Cardiac fibroblast (primary cell): ENCODE results near the gene GIT2.

Source experiments
- DNase-seq, 2 donors: peaks; one replicate each; pipeline versions ENCODE4 v3.0.0 to v3.0.0-alpha.2; 2010; ENCODE audit warnings: low read depth in 2 of 2
- H3K4me3 ChIP-seq, 2 donors: replicated peaks in 1 of 2; 1 replicate in 1 of 2; 2 replicates in 1 of 2; pipeline ENCODE4 v1.5.1; 2011; ENCODE audit warnings: low read depth in 2 of 2, low read length in 2 of 2, mild to moderate bottlenecking in 2 of 2, moderate library complexity in 1 of 2
- TF ChIP-seq, protein P1 (sequence below): IDR thresholded peaks from one replicate; pipeline ENCODE4 v1.5.1; 2011; ENCODE audit warnings: low read depth, mild to moderate bottlenecking, low read length, inconsistent platforms

Gene GIT2

DNA sequence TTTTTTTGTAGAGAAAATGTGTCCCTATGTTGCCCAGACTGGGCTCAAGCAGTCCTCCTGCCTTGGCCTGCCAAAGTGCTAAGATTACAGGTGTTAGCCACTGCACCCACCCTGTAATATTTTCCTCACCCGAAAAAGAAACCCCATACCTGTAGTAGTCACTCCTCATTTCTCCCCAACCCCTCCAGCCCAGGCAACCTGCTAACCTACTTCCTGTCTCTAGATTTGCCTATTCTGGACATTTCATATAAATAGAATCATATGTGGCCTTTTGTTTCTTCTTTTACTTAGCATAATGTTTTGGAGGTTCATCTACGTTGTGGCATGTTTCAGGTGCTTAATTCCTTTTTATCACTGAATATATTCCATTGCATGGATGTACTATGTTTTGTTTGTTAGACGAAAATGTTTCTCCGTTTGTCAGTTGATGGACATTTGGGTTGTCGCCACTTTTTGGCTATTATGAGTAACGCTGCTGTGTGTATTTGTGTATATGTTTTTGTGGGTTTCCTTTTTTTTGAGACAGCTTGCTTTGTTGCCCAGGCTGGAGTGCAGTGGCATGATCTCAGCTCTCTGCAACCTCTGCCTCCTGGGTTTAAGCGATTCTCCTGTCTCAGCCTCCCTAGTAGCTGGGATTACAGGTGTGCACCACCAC lies 9.3 kb upstream of the GIT2 start:
- DNase-seq = no peak
- H3K4me3 ChIP-seq = no peak overlapping the region
- TF ChIP-seq, protein P1, sequence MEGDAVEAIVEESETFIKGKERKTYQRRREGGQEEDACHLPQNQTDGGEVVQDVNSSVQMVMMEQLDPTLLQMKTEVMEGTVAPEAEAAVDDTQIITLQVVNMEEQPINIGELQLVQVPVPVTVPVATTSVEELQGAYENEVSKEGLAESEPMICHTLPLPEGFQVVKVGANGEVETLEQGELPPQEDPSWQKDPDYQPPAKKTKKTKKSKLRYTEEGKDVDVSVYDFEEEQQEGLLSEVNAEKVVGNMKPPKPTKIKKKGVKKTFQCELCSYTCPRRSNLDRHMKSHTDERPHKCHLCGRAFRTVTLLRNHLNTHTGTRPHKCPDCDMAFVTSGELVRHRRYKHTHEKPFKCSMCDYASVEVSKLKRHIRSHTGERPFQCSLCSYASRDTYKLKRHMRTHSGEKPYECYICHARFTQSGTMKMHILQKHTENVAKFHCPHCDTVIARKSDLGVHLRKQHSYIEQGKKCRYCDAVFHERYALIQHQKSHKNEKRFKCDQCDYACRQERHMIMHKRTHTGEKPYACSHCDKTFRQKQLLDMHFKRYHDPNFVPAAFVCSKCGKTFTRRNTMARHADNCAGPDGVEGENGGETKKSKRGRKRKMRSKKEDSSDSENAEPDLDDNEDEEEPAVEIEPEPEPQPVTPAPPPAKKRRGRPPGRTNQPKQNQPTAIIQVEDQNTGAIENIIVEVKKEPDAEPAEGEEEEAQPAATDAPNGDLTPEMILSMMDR = no peak

DNA sequence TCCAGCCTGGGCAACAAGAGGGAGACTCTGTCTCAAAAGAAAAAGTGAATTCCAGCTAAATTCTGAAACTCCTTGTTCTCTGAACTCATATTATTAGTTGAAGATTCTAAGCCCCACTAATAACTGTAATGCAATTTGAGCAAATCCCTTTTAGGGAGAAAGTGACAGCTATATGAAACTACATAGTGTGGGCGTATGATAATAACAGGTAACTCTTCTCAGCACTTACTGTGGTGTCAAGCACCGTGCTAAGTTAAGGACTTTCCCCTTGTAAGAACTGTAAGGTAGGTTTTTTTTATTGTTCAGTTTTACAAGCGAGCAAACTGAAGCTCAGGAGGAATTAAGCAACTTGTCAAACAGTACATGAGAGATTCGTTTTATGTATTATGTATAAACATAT lies 8.4 kb upstream of the GIT2 start:
- TF ChIP-seq, protein P1 = no peak
- no peak overlapping the region for H3K4me3 ChIP-seq
- DNase-seq = no peak

DNA sequence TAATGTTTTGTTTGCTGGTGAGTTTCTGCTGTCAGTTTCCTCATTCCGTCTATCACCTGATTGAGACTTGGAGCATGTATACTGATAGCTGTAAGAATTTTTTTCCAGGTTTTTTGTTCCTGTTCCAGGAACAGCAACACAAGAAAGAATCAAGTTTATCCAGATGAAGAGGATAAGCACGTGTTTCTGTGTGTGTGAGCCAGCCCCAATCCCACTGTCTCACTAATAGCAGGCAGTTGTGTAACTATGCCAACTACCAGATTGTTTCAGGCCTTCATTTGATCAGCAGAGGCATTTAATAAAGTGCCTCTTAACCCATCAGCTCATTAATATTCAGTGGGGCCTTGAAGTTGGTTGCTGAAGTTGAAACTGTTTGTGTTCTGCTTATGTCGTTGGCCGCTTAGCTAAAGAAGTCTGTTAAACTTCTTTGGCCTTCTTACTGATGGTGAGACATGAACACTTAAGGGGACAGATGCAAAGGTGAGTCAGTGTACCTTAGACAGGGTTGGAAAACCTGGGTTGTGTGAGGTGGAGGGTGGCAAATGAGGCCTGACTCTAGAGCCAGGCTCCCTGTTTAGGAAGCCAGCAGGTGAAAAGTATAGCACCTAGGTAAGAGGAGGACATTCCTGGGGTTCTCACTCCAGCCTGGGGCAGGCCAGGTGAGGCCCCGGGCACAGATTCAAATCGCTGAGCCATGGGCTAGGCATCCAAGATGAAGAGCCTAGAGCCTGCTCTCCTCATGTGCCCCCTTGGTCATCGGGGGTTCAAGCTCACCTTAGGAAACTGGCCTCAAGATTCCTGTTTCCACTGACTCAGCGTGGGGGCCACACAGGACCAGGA lies 6.7 kb upstream of the GIT2 start:
- DNase-seq = no peak
- no peak overlapping the region for H3K4me3 ChIP-seq
- TF ChIP-seq, protein P1 = no peak

DNA sequence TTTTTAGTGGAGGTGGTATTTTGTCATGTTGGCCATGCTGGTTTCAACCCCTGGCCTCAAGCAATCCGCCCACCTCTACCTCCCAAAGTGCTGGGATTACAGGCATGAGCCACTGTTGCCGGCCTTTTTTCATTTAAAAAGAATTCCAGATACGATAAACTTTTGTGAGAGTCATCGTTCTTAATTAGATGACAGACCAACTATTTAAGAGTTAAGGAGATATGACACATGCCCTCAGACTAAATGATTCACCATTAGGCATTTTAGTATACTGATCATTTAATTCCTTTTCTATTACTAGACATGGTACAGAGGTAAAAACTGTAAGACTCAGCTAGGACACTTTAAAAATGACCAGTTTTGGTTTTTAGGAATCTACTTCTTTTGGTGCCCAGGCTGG lies 5.4 kb upstream of the GIT2 start:
- no peak overlapping the region for H3K4me3 ChIP-seq
- TF ChIP-seq, protein P1 = no peak

DNA sequence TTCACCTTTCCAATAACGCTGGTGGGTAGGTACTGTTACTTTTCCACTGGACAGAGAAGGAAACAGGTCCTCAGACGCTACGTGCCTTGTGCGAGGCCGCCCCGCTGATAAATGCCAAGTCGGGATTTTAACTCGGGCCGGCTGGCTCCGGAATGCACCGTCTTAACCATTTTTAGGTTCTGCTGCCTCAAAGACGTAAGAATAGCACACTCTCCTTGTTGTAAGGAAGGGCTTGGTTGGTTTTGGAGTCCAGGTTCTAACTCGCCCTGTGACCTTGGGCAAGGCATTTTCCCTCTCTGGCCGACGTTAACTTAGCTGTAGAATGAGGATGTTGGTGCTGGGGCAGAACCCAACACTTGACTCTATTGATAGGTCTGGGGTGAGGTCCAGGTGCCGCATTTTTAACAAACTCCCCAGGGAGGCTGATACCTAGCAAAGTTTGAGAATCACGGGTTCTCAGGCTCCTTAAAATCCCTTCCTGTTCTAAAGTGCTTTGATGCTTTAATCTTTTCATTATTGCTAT lies 3.9 kb upstream of the GIT2 start:
- peak; percentile 53 to 65 for DNase-seq
- peak overlapping the region; percentile 81 to 89 for H3K4me3 ChIP-seq
- TF ChIP-seq, protein P1 = no peak

More for the DNA sequence above, 5.4 kb upstream of the GIT2 start:
- DNase-seq = peak in 1 of 2 donors; percentile 84

DNA sequence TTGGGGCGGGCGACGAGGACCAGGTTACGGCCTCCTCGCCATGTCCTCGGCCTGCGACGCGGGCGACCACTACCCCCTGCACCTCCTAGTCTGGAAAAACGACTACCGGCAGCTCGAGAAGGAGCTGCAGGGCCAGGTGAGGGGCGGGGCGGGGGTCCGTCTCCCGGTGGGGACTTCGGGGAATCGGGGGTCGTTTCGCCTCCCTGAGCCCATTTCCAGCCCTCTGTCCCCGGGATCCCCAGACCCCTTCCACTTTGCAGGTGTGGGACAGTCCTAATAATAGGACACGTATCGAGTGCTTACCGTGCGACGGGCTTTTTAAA lies 3.4 kb upstream of the GIT2 start:
- H3K4me3 ChIP-seq = peak overlapping the region; percentile 81 to 89
- DNase-seq = no peak
- TF ChIP-seq, protein P1 = no peak
